Measurements from ENCODE around the gene PHACTR1.

Gene PHACTR1

DNA sequence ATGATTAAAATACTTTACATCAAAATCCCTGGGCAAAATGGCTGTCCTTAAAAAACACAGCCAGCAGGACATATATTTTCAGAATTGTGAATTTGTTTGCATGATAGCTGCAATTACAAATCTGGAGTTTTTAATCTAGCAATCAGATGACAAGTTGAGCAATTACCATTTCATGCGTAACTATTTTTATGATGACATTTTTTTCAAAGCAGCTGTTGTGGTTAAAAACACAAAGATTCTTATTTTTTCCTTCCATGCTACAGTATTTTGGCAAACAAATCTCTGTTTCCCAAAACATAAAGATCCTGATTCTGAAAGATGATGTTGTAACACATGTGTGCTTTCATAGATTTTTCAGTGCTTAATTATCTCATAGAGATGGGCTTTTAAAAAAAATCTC lies 90.2 kb downstream of the PHACTR1 start:
- no peak for TF ChIP-seq ZBTB7A (IDR thresholded peaks at IDR 0.05; ENCODE audit: low read depth)
- no peak for TF ChIP-seq YY1 (IDR thresholded peaks at IDR 0.05; ENCODE audit: low read depth)

DNA sequence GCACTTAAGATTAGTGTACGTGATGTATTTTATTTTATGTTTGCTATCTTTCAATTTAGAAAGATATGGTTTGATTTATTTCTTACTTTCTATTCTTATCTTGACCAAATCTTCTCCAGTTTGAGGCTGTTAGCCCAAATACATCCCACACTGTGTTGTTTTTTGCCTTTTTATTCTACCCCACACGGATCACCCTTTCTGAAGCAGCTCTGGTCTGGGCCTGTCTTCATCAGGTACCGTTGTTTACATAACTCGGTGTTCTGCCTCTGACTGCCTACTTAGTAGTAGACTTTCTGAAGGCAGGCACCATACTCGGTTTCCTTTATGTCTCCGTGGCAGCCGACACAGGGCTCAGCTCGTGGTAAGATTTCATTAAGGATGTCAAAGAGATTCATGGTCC lies 95.0 kb downstream of the PHACTR1 start:
- no peak for TF ChIP-seq TAF1 (IDR thresholded peaks at IDR 0.05; ENCODE audit: low read depth)
- TF ChIP-seq RAD21 (IDR thresholded peaks at IDR 0.05; ENCODE audit: low read depth) = no peak
- TF ChIP-seq NFIC (IDR thresholded peaks at IDR 0.05) = no peak
- TF ChIP-seq TEAD4 (IDR thresholded peaks at IDR 0.05) = no peak
- no peak for TF ChIP-seq FOXM1 (IDR thresholded peaks at IDR 0.05; ENCODE audit: borderline replicate concordance, low read depth)
- TF ChIP-seq CREB1 (IDR thresholded peaks at IDR 0.05; ENCODE audit: low read depth) = no peak

DNA sequence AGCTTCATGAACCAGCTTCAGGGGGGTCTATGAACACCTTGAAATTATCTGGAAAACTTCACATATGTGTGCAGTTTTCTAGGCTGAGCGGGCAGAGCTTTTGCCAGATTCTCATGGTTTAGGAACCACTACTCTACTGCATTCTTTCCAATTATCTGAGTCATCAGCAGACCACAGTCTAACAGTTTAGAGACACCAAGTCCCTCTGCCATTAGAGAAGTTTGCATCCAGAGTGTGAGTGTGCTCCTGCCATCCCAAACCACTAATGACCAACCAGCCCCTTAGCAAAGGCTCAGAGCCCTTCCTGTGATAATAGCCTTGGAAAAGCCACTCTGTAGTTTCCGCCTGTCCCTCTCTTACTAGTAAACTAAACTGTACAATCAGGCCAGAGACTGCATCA lies 96.8 kb downstream of the PHACTR1 start:
- no peak for TF ChIP-seq YY1 (IDR thresholded peaks at IDR 0.05; ENCODE audit: low read depth)
- TF ChIP-seq, protein P1, sequence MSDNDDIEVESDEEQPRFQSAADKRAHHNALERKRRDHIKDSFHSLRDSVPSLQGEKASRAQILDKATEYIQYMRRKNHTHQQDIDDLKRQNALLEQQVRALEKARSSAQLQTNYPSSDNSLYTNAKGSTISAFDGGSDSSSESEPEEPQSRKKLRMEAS (IDR thresholded peaks at IDR 0.05) = no peak
- TF ChIP-seq NFIC (IDR thresholded peaks at IDR 0.05) = no peak
- TF ChIP-seq RAD21 (IDR thresholded peaks at IDR 0.05; ENCODE audit: low read depth) = no peak
- TF ChIP-seq CEBPB (IDR thresholded peaks at IDR 0.05) = no peak
- TF ChIP-seq EGR1 (IDR thresholded peaks at IDR 0.05) = no peak
- TF ChIP-seq TEAD4 (IDR thresholded peaks at IDR 0.05) = no peak
- TF ChIP-seq TAF1 (IDR thresholded peaks at IDR 0.05; ENCODE audit: low read depth) = no peak
- no peak for TF ChIP-seq EP300 (IDR thresholded peaks at IDR 0.05; ENCODE audit: borderline replicate concordance)
- no peak for TF ChIP-seq TCF12 (IDR thresholded peaks at IDR 0.05; ENCODE audit: low read depth)
- TF ChIP-seq FOXM1 (IDR thresholded peaks at IDR 0.05; ENCODE audit: borderline replicate concordance, low read depth) = no peak
- TF ChIP-seq ZBTB7A (IDR thresholded peaks at IDR 0.05; ENCODE audit: low read depth) = no peak
- TF ChIP-seq, protein P2, sequence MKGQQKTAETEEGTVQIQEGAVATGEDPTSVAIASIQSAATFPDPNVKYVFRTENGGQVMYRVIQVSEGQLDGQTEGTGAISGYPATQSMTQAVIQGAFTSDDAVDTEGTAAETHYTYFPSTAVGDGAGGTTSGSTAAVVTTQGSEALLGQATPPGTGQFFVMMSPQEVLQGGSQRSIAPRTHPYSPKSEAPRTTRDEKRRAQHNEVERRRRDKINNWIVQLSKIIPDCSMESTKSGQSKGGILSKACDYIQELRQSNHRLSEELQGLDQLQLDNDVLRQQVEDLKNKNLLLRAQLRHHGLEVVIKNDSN (IDR thresholded peaks at IDR 0.05) = no peak
- TF ChIP-seq CREB1 (IDR thresholded peaks at IDR 0.05; ENCODE audit: low read depth) = no peak
- TF ChIP-seq, protein P3, sequence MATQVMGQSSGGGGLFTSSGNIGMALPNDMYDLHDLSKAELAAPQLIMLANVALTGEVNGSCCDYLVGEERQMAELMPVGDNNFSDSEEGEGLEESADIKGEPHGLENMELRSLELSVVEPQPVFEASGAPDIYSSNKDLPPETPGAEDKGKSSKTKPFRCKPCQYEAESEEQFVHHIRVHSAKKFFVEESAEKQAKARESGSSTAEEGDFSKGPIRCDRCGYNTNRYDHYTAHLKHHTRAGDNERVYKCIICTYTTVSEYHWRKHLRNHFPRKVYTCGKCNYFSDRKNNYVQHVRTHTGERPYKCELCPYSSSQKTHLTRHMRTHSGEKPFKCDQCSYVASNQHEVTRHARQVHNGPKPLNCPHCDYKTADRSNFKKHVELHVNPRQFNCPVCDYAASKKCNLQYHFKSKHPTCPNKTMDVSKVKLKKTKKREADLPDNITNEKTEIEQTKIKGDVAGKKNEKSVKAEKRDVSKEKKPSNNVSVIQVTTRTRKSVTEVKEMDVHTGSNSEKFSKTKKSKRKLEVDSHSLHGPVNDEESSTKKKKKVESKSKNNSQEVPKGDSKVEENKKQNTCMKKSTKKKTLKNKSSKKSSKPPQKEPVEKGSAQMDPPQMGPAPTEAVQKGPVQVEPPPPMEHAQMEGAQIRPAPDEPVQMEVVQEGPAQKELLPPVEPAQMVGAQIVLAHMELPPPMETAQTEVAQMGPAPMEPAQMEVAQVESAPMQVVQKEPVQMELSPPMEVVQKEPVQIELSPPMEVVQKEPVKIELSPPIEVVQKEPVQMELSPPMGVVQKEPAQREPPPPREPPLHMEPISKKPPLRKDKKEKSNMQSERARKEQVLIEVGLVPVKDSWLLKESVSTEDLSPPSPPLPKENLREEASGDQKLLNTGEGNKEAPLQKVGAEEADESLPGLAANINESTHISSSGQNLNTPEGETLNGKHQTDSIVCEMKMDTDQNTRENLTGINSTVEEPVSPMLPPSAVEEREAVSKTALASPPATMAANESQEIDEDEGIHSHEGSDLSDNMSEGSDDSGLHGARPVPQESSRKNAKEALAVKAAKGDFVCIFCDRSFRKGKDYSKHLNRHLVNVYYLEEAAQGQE (IDR thresholded peaks at IDR 0.05; ENCODE audit: low read depth) = no peak

DNA sequence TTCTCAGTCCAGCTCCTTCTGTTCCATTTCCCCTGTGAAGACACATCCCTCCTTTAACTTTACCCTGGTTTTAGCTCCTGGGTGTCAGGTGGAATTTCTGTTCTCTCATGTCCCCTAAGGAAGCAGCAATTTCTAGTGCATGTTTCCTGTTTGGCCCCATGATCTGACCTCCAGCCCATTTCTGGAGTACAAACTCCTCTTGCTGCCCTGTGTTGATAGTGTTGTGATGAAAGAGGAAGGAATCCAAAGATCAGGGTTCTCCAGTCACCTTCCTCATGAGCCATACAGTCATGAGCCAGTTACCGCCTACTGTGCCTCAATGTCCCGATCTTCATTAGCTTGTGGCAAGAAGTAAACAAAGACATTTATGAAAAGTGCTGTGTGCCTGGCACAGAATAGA lies 97.4 kb downstream of the PHACTR1 start:
- TF ChIP-seq CEBPB (IDR thresholded peaks at IDR 0.05) = no peak
- TF ChIP-seq CREB1 (IDR thresholded peaks at IDR 0.05; ENCODE audit: low read depth) = no peak
- TF ChIP-seq, protein P1 (IDR thresholded peaks at IDR 0.05) = no peak
- TF ChIP-seq YY1 (IDR thresholded peaks at IDR 0.05; ENCODE audit: low read depth) = no peak
- no peak for TF ChIP-seq TCF12 (IDR thresholded peaks at IDR 0.05; ENCODE audit: low read depth)
- TF ChIP-seq, protein P2 (IDR thresholded peaks at IDR 0.05) = no peak
- TF ChIP-seq TAF1 (IDR thresholded peaks at IDR 0.05; ENCODE audit: low read depth) = no peak
- TF ChIP-seq, protein P3 (IDR thresholded peaks at IDR 0.05; ENCODE audit: low read depth) = no peak

DNA sequence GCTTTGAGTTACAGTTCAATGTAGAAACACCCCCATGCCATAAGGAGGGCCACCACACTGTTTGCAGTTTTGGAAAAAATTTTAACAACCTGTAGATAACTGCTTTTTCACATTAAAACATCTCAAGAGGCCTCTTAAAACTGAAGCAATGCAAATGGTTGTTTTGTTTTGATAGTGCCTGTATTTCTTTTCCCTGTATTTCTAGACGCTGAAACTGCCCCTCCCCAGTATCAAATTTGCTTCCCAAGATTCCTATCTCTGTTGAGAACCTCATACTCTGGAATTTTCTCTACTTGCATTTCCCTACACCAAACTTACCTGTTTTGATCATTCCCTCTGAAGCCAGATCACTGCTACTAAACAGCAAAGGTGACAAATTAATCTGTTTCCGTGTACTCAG lies 98.5 kb downstream of the PHACTR1 start:
- no peak for TF ChIP-seq NFIC (IDR thresholded peaks at IDR 0.05)
- no peak for TF ChIP-seq RAD21 (IDR thresholded peaks at IDR 0.05; ENCODE audit: low read depth)
- no peak for TF ChIP-seq YY1 (IDR thresholded peaks at IDR 0.05; ENCODE audit: low read depth)
- TF ChIP-seq FOXM1 (IDR thresholded peaks at IDR 0.05; ENCODE audit: borderline replicate concordance, low read depth) = no peak
- TF ChIP-seq ZBTB7A (IDR thresholded peaks at IDR 0.05; ENCODE audit: low read depth) = no peak

DNA sequence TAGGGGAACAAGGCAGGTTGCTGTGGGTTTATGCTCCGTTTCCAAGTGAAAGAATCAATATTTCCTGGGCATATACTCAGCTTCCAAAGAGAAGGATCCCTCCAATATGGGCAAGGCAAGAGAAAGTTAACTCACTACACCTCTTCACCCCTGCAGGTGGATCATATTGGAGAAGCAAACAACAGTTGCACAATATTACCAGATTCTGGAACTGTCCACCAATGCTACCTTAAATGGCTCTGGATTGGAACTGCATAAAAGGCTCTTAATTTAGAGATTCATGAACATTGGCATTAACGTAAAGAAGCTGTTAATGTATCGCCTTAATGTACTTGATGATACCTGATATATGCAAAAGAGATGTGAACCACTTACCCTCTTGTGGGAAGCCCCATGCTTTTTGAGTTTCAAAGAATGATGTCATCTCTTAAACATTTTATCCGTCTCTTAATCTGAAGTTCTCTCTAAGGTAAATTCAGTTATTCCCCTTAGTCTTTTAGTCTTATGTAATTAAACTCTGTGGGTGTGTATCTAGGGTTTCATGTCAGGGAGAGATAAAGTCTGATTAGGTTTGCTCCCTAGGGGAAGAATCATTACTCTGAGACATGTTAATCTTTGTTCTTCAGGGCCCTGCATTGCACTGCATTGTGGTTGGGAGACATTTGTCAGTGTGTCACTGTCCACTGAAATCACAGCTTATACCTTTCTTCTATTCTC lies 99.5 kb downstream of the PHACTR1 start:
- TF ChIP-seq, protein P3 (IDR thresholded peaks at IDR 0.05; ENCODE audit: low read depth) = no peak
- TF ChIP-seq CREB1 (IDR thresholded peaks at IDR 0.05; ENCODE audit: low read depth) (no peak), RAD21 (IDR thresholded peaks at IDR 0.05; ENCODE audit: low read depth) (no peak), EP300 (IDR thresholded peaks at IDR 0.05; ENCODE audit: borderline replicate concordance) (no peak), EGR1 (IDR thresholded peaks at IDR 0.05) (no peak), YY1 (IDR thresholded peaks at IDR 0.05; ENCODE audit: low read depth) (no peak), TEAD4 (IDR thresholded peaks at IDR 0.05) (no peak), CEBPB (IDR thresholded peaks at IDR 0.05) (no peak), TAF1 (IDR thresholded peaks at IDR 0.05; ENCODE audit: low read depth) (no peak), NFIC (IDR thresholded peaks at IDR 0.05) (no peak), FOXM1 (IDR thresholded peaks at IDR 0.05; ENCODE audit: borderline replicate concordance, low read depth) (no peak), TCF12 (IDR thresholded peaks at IDR 0.05; ENCODE audit: low read depth) (no peak), ZBTB7A (IDR thresholded peaks at IDR 0.05; ENCODE audit: low read depth) (no peak)
- TF ChIP-seq, protein P2 (IDR thresholded peaks at IDR 0.05) = no peak
- TF ChIP-seq, protein P1 (IDR thresholded peaks at IDR 0.05) = no peak

Measured in Ishikawa (cell line).